ENCODE results near the gene LGALS9C.
"Not testable (repeated sequence)": the region's sequence is repeated elsewhere in the genome, so short reads cannot be mapped to it uniquely, and the experiment has no call there.

The LGALS9C gene

GRCh38 chr17:18478977-18479595 is 2.5 kb downstream of the LGALS9C start:
- DNase-seq (ENCODE audit: low spot score): not testable (repeated sequence)

GRCh38 chr17:18481775-18482174 is 5.2 kb downstream of the LGALS9C start:
- DNase-seq (ENCODE audit: low spot score): not testable (repeated sequence)

- DNase-seq (ENCODE audit: low spot score): not testable (repeated sequence)
Measured at GRCh38 chr17:18485936-18486464, 9.4 kb downstream of the LGALS9C start.

- DNase-seq (ENCODE audit: low spot score): not testable (repeated sequence)
Measured at GRCh38 chr17:18487633-18488032, 11.0 kb downstream of the LGALS9C start.

GRCh38 chr17:18488622-18489021 is 12.0 kb downstream of the LGALS9C start:
- DNase-seq (ENCODE audit: low spot score): not testable (repeated sequence)

GRCh38 chr17:18490016-18490415 is 13.4 kb downstream of the LGALS9C start:
- DNase-seq (ENCODE audit: low spot score): not testable (repeated sequence)

GRCh38 chr17:18492712-18493480 is 16.3 kb downstream of the LGALS9C start:
- not testable (repeated sequence) for DNase-seq (ENCODE audit: low spot score)

- DNase-seq (ENCODE audit: low spot score): not testable (repeated sequence)
Measured at GRCh38 chr17:18494250-18494768, 17.7 kb downstream of the LGALS9C start.

- not testable (repeated sequence) for DNase-seq (ENCODE audit: low spot score)
Measured at GRCh38 chr17:18497044-18497443, 20.5 kb downstream of the LGALS9C start.

GRCh38 chr17:18499100-18499499 is 22.5 kb downstream of the LGALS9C start:
- not testable (repeated sequence) for DNase-seq (ENCODE audit: low spot score)

- DNase-seq (ENCODE audit: low spot score): not testable (repeated sequence)
Measured at GRCh38 chr17:18499756-18500155, 23.2 kb downstream of the LGALS9C start.

GRCh38 chr17:18500281-18500680 is 23.7 kb downstream of the LGALS9C start:
- not testable (repeated sequence) for DNase-seq (ENCODE audit: low spot score)

GRCh38 chr17:18500816-18501215 is 24.2 kb downstream of the LGALS9C start:
- not testable (repeated sequence) for DNase-seq (ENCODE audit: low spot score)

- not testable (repeated sequence) for DNase-seq (ENCODE audit: low spot score)
Measured at GRCh38 chr17:18503221-18503620, 26.6 kb downstream of the LGALS9C start.

GRCh38 chr17:18507729-18508128 is 31.1 kb downstream of the LGALS9C start:
- not testable (repeated sequence) for DNase-seq (ENCODE audit: low spot score)

- DNase-seq (ENCODE audit: low spot score): not testable (repeated sequence)
Measured at GRCh38 chr17:18508667-18509066, 32.1 kb downstream of the LGALS9C start.

GRCh38 chr17:18521100-18521499 is 44.5 kb downstream of the LGALS9C start:
- not testable (repeated sequence) for DNase-seq (ENCODE audit: low spot score)

GRCh38 chr17:18525015-18525414 is 48.4 kb downstream of the LGALS9C start:
- DNase-seq (ENCODE audit: low spot score): not testable (repeated sequence)

- DNase-seq (ENCODE audit: low spot score): not testable (repeated sequence)
Measured at GRCh38 chr17:18526168-18526800, 49.7 kb downstream of the LGALS9C start.

- not testable (repeated sequence) for DNase-seq (ENCODE audit: low spot score)
Measured at GRCh38 chr17:18527354-18527753, 50.8 kb downstream of the LGALS9C start.

- DNase-seq (ENCODE audit: low spot score): not testable (repeated sequence)
Measured at GRCh38 chr17:18528435-18528834, 51.8 kb downstream of the LGALS9C start.

- DNase-seq (ENCODE audit: low spot score): not testable (repeated sequence)
Measured at GRCh38 chr17:18528899-18529500, 52.4 kb downstream of the LGALS9C start.
